Stimulated activated CD8-positive, alpha-beta memory T cell treated with anti-CD3 and anti-CD28 coated beads, Interleukin-4, amount 100 ng/mL, for 24 hours (primary cell): Measurements from ENCODE around the gene SETD2.
"Not testable (repeated sequence)": the region's sequence is repeated elsewhere in the genome, so short reads cannot be mapped to it uniquely, and the experiment has no call there.

Experiments used
- DNase-seq: peaks from one replicate; pipeline ENCODE4 v3.0.0-alpha.2; 2020; ENCODE audit warnings: low read depth

The SETD2 gene

GRCh38 chr3:47102081-47102600 is 61.8 kb downstream of the SETD2 start:
- no peak for DNase-seq

- no peak for DNase-seq
Observed at GRCh38 chr3:47098910-47099309, 65.0 kb downstream of the SETD2 start.

GRCh38 chr3:47097864-47098263 is 66.0 kb downstream of the SETD2 start:
- DNase-seq = no peak

- DNase-seq = no peak
Observed at GRCh38 chr3:47096959-47097358, 67.0 kb downstream of the SETD2 start.

GRCh38 chr3:47092090-47092489 is 71.8 kb downstream of the SETD2 start:
- DNase-seq = no peak

GRCh38 chr3:47089630-47090029 is 74.3 kb downstream of the SETD2 start:
- no peak for DNase-seq

- DNase-seq = no peak
Observed at GRCh38 chr3:47086071-47086470, 77.8 kb downstream of the SETD2 start.

GRCh38 chr3:47083786-47084185 is 80.1 kb downstream of the SETD2 start:
- no peak for DNase-seq

GRCh38 chr3:47082519-47082918 is 81.4 kb downstream of the SETD2 start:
- DNase-seq = no peak

- no peak for DNase-seq
Observed at GRCh38 chr3:47079432-47079831, 84.5 kb downstream of the SETD2 start.

- DNase-seq = no peak
Observed at GRCh38 chr3:47073685-47074084, 90.2 kb downstream of the SETD2 start.

GRCh38 chr3:47070770-47071169 is 93.1 kb downstream of the SETD2 start:
- no peak for DNase-seq

GRCh38 chr3:47066259-47066658 is 97.7 kb downstream of the SETD2 start:
- DNase-seq = not testable (repeated sequence)

GRCh38 chr3:47065681-47066080 is 98.2 kb downstream of the SETD2 start:
- DNase-seq = no peak

- DNase-seq = no peak
Observed at GRCh38 chr3:47065058-47065457, 98.9 kb downstream of the SETD2 start.

GRCh38 chr3:47057212-47057671 is 106.7 kb downstream of the SETD2 start:
- no peak for DNase-seq

- no peak for DNase-seq
Observed at GRCh38 chr3:47056705-47057104, 107.2 kb downstream of the SETD2 start.

- DNase-seq = no peak
Observed at GRCh38 chr3:47054412-47054811, 109.5 kb downstream of the SETD2 start.

GRCh38 chr3:47047673-47048072 is 116.2 kb downstream of the SETD2 start:
- no peak for DNase-seq

GRCh38 chr3:47047069-47047468 is 116.8 kb downstream of the SETD2 start:
- DNase-seq = no peak

- DNase-seq = no peak
Observed at GRCh38 chr3:47042231-47042791, 121.6 kb downstream of the SETD2 start.

GRCh38 chr3:47041114-47041513 is 122.8 kb downstream of the SETD2 start:
- no peak for DNase-seq

- not testable (repeated sequence) for DNase-seq
Observed at GRCh38 chr3:47037302-47037701, 126.6 kb downstream of the SETD2 start.

- no peak for DNase-seq
Observed at GRCh38 chr3:47036145-47036544, 127.8 kb downstream of the SETD2 start.
